NCI-H1105 treated with DMSO at 0.1 percent for 48 hours (cell line): ENCODE measurements around the gene CLEC2B.

Experiments
- DNase-seq: peaks from one replicate; lab custom pipeline; 2025; lab: John Stamatoyannopoulos, UW

The CLEC2B gene

GRCh38 chr12:9868951-9869306, 225 bp downstream of the CLEC2B start:
- DNase-seq: no peak

DNA sequence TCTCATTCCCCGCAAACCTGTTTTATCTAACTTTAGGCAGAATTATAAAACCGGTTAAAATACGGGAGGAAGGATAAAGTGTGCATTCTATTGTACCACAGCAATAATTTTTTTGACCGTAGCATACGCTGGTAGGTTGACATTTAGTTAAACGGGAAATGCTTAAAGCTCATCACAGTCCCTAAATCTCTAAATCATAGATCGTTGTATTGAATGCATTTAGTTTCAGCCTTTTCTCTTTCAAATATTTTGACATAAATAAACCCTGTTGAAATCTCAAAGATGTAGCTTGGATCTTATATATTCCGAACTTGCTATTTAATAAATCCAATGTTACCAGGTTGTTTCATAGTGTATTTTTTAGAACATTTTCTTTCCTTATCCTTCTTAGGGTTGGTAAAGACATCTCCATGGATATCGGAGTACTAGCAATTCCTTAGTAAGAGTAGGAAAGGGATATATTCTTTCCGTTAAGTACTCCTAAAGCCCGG, 798 bp downstream of the CLEC2B start:
- no peak for DNase-seq

- DNase-seq: no peak
Observed at GRCh38 chr12:9867531-9867930, 1.6 kb downstream of the CLEC2B start.

DNA sequence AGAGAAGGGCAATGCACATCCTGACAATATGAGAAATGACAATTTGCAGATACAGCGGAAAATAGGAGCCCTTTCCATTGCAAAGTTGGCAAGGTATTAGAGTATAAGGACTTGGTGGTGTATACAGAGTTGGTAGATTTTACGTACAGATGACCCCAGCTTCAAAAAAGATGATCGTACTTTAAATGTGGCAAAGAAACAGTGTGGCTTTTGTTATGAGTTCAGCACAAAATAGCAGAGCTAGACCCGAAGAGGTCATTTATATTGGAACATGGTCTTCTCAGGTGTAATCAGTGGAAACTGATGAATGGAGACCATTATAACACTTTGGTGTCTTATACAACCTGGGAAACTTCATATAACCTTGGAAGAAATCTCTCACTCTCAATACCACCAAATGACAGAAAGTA, 2.3 kb downstream of the CLEC2B start:
- no peak for DNase-seq

GRCh38 chr12:9864913-9865675, 4.1 kb downstream of the CLEC2B start:
- DNase-seq: no peak

DNA sequence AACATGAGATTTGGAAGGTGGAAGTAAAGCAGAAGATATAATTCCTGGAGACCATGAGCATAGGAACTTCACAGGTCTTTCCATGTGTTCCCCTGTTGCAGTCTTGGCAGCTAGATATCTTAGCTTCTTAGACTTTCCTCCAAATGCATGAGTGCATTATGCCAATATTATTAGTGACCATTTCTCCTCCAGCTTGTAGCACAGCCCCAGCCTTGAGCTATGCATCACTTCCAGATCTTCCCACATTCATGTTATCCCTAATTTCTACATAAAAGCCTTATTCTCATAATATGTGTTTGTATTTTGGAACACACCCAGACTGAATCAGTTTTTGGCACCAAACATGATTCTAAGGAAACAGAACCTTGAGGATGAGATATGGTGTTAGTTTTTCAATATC, 11.0 kb downstream of the CLEC2B start:
- DNase-seq: no peak

GRCh38 chr12:9856894-9857293, 12.3 kb downstream of the CLEC2B start:
- no peak for DNase-seq

DNA sequence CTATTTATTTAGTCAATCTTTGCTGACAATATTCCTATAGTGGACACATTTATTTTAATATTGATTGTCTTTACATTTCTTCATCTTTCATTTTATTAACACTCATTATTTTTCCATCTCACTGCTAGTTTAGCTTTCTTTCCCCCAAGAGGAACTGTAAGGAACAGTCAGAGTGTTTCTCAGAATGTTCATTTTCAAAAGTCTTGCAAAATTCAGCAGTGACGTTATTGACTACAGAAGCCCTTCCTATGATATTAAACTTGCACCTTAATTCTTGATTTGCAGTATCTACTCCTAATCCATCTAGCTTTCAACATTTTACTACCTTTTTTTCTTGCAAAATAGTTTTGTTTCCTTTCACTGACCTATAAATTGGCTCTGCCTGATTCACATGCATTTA, 13.0 kb downstream of the CLEC2B start:
- DNase-seq: no peak

DNA sequence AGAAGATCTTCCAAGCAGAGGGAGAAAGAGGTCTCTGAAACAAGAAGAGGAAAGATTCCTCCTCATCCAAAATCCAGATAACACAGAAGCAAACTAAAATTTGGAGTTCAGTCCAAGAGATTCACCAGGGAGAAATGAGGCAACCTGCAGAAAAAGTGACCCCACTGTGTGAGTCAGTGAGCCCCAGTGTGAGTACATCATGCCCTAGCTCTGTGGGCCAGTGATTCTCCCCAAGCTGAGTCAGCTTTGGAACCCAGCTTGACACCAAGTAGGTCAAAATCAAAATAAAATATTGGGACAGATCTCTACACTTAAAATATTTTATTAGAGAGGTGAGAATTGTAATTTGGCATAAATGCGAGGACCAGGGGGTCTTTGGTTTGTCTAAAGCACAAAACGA, 17.2 kb downstream of the CLEC2B start:
- DNase-seq: no peak

- DNase-seq: no peak
Observed at GRCh38 chr12:9851050-9851449, 18.1 kb downstream of the CLEC2B start.

GRCh38 chr12:9848899-9849298, 20.3 kb downstream of the CLEC2B start:
- DNase-seq: no peak

- no peak for DNase-seq
Observed at GRCh38 chr12:9843407-9843806, 25.7 kb downstream of the CLEC2B start.

DNA sequence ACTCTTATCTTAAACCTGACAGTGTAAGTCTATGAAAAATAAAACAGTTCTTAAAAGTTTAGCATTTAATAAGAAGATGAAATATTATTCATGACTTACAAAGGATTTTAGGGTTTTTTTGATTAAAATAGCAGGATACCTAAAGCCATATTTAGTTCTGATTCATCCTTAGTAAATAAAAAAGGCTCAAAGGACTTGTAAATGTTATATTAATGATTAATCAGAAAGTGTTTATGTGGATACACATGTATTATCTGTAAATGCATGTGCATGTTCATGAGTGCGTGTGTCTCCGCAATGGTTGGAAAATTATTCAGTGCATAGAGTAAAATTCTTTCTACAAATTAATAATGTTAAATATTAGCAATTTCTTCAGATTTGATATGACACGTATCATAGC, 37.4 kb downstream of the CLEC2B start:
- DNase-seq: no peak

DNA sequence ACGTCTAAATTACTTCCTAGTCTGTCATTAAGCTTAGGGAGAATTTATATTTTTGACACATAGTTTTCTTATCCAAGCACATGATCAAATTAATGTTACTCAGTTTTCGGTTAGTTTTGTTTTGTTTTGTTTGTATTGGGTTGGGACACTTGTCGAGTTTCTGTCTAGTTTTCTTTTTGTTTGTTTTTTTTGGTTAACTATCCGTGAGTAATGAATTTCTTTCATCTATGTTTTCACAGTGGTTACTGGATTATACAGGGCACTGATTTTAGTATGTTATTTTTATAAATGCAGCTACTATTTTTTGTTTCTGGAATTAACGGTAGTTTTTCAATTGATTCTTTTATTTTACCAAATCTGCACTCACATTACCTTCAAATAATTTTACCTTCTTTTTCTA, 39.2 kb downstream of the CLEC2B start:
- DNase-seq: no peak

GRCh38 chr12:9829483-9829882, 39.7 kb downstream of the CLEC2B start:
- DNase-seq: no peak

- DNase-seq: no peak
Observed at GRCh38 chr12:9827209-9827888, 41.8 kb downstream of the CLEC2B start, which contains the start of gene KLRF1. KLRF1 (plus strand) TSS chr12:9827481; CDS start chr12:9827545, 64 bp downstream.

- no peak for DNase-seq
Observed at GRCh38 chr12:9820281-9820930, 48.7 kb downstream of the CLEC2B start.

- DNase-seq: peak; percentile 73
Observed at GRCh38 chr12:9813821-9814798, 55.0 kb downstream of the CLEC2B start.

DNA sequence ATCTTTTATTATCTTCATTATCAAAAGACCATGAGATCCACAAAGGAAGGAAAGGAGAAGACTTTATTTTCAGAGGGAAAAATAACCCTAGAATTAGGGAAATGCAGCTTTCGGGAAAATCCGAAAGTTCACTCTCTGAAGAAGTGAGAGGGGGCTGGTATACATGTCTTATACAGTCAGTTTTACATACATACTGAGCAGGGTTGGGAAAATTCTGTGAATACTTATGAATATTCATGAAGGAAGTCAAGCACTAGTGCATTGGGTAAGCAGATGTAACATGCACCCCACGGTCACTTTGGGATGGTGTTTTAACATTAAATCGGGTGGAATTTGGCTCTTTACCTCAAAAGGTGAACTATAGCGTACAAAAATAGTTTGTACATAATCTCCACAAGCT, 57.5 kb downstream of the CLEC2B start:
- no peak for DNase-seq

DNA sequence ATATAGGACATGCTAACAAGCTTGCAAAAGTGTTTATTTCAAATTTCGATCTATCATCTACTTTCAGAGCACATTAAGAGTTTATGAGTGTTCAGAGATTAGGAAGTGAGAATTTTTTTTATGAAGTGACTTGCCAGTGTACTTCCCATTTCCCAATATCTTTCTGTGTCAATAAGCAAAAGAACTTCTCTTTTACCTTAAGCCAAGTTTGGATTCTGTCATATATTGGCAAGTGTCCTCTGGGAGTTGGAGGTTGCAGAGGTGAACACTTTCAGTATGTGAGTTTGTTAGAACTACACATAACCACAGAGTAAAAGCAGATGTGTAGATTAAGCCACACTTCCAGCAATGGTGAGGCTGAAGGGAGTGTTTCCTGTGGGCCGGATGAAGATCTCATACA, 58.5 kb downstream of the CLEC2B start:
- DNase-seq: no peak

- DNase-seq: no peak
Observed at GRCh38 chr12:9809866-9810265, 59.3 kb downstream of the CLEC2B start.

DNA sequence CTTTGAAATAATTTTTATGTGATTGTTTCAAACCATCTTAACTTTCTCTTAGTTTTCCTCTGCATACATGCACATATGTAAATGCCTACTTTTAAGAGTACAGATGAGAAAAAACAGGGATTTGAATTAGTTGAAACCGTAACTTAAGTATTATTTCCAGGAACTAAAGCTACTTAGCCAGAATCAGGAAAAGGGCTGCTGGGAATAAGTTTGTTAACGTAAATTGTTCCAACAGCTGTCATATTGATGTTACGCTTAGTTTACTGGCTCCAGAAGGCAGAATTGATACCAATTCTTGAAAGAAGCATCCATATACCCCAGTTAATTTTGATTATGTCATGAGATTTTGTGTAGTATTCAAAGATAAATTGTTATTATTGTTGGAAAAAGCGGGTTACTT, 59.8 kb downstream of the CLEC2B start:
- DNase-seq: no peak
